GM23338 (cell line): ENCODE results near the gene SFT2D3. TPM values are rescaled to one million over a fixed set of nuclear protein-coding genes. Genes with fewer than 3 reads are reported as not detected.

ENCODE experiments used
- ATAC-seq: fragments of 200-7000 bp; cut with Tn5 transposase; 3 replicates; pipeline ENCODE4 v1.9.1; 2020
- DNase-seq: peaks from one replicate; pipeline ENCODE4 v3.0.0-alpha.2; 2015; ENCODE audit warnings: low spot score
- H2AFZ ChIP-seq: fragments of 200-600 bp; sonication (generic); 2 replicates; pipeline ENCODE4 v1.8.0; 2016; ENCODE audit warnings: antibody characterized with exemption, mild to moderate bottlenecking, moderate library complexity
- H3F3A ChIP-seq: fragments of 200-600 bp; sonication (generic); replicated peaks from 2 replicates; pipeline ENCODE4 v1.8.0; 2017; ENCODE audit warnings: antibody characterized with exemption, mixed run types, low read depth
- H3K27ac ChIP-seq: fragments of 200-600 bp; sonication (generic); 2 replicates; pipeline ENCODE4 v1.6.1; 2016; ENCODE audit warnings: low read depth
- H3K27me3 ChIP-seq: fragments of 200-600 bp; sonication (generic); 2 replicates; pipeline ENCODE4 v1.8.0; 2016; ENCODE audit warnings: mild to moderate bottlenecking, mixed run types, moderate library complexity; ENCODE audit not compliant: insufficient read depth
- H3K36me3 ChIP-seq: fragments of 200-600 bp; sonication (generic); 2 replicates; pipeline ENCODE4 v1.8.0; 2016; ENCODE audit warnings: mild to moderate bottlenecking; ENCODE audit not compliant: insufficient read depth
- H3K4me1 ChIP-seq: fragments of 200-600 bp; sonication (generic); 2 replicates; pipeline ENCODE4 v1.8.0; 2016; ENCODE audit warnings: mild to moderate bottlenecking, moderate library complexity; ENCODE audit not compliant: insufficient read depth
- H3K4me2 ChIP-seq: fragments of 200-600 bp; sonication (generic); 2 replicates; pipeline ENCODE4 v1.7.1; 2017; ENCODE audit warnings: mixed run types
- H3K4me3 ChIP-seq: fragments of 200-600 bp; sonication (generic); 2 replicates; pipeline ENCODE4 v1.6.1; 2016; ENCODE audit warnings: mixed run types
- H3K79me2 ChIP-seq: fragments of 200-600 bp; sonication (generic); replicated peaks from 2 replicates; pipeline ENCODE4 v1.8.0; 2017; ENCODE audit warnings: mild to moderate bottlenecking; ENCODE audit not compliant: insufficient read depth
- H3K9me2 ChIP-seq: fragments of 200-600 bp; sonication (generic); 2 replicates; pipeline ENCODE4 v1.8.0; 2017; ENCODE audit not compliant: insufficient read depth
- H4K20me1 ChIP-seq: fragments of 200-600 bp; sonication (generic); replicated peaks from 2 replicates; pipeline ENCODE4 v1.8.0; 2017; ENCODE audit warnings: mild to moderate bottlenecking; ENCODE audit not compliant: insufficient read depth
- H3K27ac Mint-ChIP-seq: 2 replicates; pipeline ENCODE4 v1.8.0; 2020; ENCODE audit warnings: inconsistent platforms, mild to moderate bottlenecking, moderate library complexity, mixed read lengths
- H3K27me3 Mint-ChIP-seq: 3 replicates; pipeline ENCODE4 v1.8.0; 2022; ENCODE audit warnings: low read depth, mild to moderate bottlenecking, moderate library complexity, mixed read lengths, inconsistent platforms; ENCODE audit not compliant: insufficient read depth, poor library complexity
- H3K36me3 Mint-ChIP-seq: 3 replicates; pipeline ENCODE4 v1.8.0; 2021; ENCODE audit warnings: low read depth, mild to moderate bottlenecking, inconsistent platforms, moderate library complexity, mixed read lengths
- H3K4me1 Mint-ChIP-seq: 3 replicates; pipeline ENCODE4 v1.8.0; 2020; ENCODE audit warnings: mild to moderate bottlenecking, inconsistent platforms, mixed read lengths
- H3K4me3 Mint-ChIP-seq: 3 replicates; pipeline ENCODE4 v1.8.0; 2021; ENCODE audit warnings: moderate library complexity, mild to moderate bottlenecking, inconsistent platforms, mixed read lengths
- H3K9me3 Mint-ChIP-seq: 3 replicates; pipeline ENCODE4 v1.8.0; 2020; ENCODE audit warnings: moderate library complexity, mild to moderate bottlenecking, inconsistent platforms, mixed read lengths
- CREB1 ChIP-seq: fragments of 250-450 bp; sonication (Bioruptor Pico); IDR thresholded peaks from 2 replicates; pipeline ENCODE4 v1.5.0; 2020; ENCODE audit warnings: low read depth, mild to moderate bottlenecking, moderate library complexity
- EZH2 ChIP-seq: fragments of 200-600 bp; sonication (generic); IDR thresholded peaks from one replicate; pipeline ENCODE4 v1.8.0; 2017; ENCODE audit warnings: antibody characterized with exemption, mild to moderate bottlenecking, low read depth; ENCODE audit not compliant: unreplicated experiment
- EZH2phosphoT487 ChIP-seq: fragments of 200-600 bp; sonication (generic); IDR thresholded peaks from one replicate; pipeline ENCODE4 v1.8.1; 2018; ENCODE audit warnings: antibody characterized with exemption; ENCODE audit not compliant: unreplicated experiment
- JUNB ChIP-seq: IDR thresholded peaks from one replicate; pipeline ENCODE4 v1.6.1; 2016; ENCODE audit warnings: antibody characterized with exemption; ENCODE audit not compliant: unreplicated experiment
- NANOG ChIP-seq: IDR thresholded peaks from 2 replicates; pipeline ENCODE4 v1.6.1; 2016; ENCODE audit warnings: antibody characterized with exemption, borderline replicate concordance
- POLR2AphosphoS5 ChIP-seq: IDR thresholded peaks from 2 replicates; pipeline ENCODE4 v1.6.1; 2016; ENCODE audit warnings: antibody characterized with exemption, low read depth
- STAT1 ChIP-seq: IDR thresholded peaks from one replicate; pipeline ENCODE4 v1.6.1; 2016; ENCODE audit warnings: antibody characterized with exemption; ENCODE audit not compliant: unreplicated experiment
- ZNF114 ChIP-seq: fragments of 250-450 bp; sonication (Bioruptor Pico); IDR thresholded peaks from 2 replicates; pipeline ENCODE4 v1.5.0; 2020; ENCODE audit warnings: mild to moderate bottlenecking, moderate library complexity
- ZNF331 ChIP-seq: fragments of 250-450 bp; sonication (Bioruptor Pico); IDR thresholded peaks from 2 replicates; pipeline ENCODE4 v1.5.0; 2020; ENCODE audit warnings: low read depth, mild to moderate bottlenecking, moderate library complexity
- ZNF462 ChIP-seq: fragments of 250-450 bp; sonication (Bioruptor Pico); IDR thresholded peaks from 2 replicates; pipeline ENCODE4 v1.5.0; 2020; ENCODE audit warnings: mild to moderate bottlenecking, moderate library complexity
- polyA plus RNA-seq: library from polyadenylated mRNA; unstranded; fragments of >200 nt; fragmentation: Nextera tagmentation; extraction: Ambion mirVana; gene quantifications from 2 replicates; pipeline ENCODE4 v1.2.1, GENCODE V29; 2016
- total RNA-seq: library from RNA; depleted of rRNA; stranded (reverse); fragments of >200 nt; shearing (Covaris generic); gene quantifications from 2 replicates; pipeline ENCODE4 v1.2.3, GENCODE V29; 2014
- TF ChIP-seq, protein P1 (sequence below): IDR thresholded peaks from one replicate; pipeline ENCODE4 v1.6.1; 2018; ENCODE audit warnings: antibody characterized with exemption; ENCODE audit not compliant: unreplicated experiment
- TF ChIP-seq, protein P2 (sequence below): IDR thresholded peaks from 2 replicates; pipeline ENCODE4 v1.6.1; 2016; ENCODE audit warnings: antibody characterized with exemption

SFT2D3 gene
- total and polyA plus RNA-seq, 2 experiments from 2014 or later = 13.7 TPM; not detected in 1

DNA sequence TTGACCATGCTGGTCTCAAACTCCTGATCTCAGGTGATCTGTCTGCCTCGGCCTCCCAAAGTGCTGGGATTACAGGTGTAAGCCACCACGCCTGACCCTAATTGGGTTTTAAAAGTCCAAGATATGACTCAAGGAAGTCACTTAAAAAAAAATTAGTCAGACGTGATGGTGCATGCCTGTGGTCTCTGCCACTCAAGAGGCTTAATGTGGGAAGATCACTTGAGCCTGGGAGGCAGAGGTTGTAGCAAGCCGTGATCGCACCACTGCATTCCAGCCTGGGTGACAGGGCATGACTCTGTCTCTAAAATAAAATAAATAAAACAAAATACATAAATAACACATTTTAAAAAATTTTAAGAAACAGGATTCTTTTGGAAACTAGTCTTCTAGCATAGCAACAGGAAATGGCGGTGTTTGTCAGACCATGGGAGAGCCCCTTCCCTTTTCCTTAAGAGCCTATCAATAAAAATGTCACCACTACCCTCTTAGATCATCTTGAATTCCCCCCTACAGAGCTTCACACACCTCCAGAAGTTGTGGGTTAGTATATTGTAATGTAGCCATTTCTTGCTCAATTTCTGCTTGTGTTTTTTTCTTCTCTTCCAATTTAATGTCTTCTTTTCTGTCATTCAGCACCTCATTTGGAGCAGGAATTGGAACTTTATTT, 20.1 kb downstream of the SFT2D3 start (continued):
- TF ChIP-seq, protein P1, sequence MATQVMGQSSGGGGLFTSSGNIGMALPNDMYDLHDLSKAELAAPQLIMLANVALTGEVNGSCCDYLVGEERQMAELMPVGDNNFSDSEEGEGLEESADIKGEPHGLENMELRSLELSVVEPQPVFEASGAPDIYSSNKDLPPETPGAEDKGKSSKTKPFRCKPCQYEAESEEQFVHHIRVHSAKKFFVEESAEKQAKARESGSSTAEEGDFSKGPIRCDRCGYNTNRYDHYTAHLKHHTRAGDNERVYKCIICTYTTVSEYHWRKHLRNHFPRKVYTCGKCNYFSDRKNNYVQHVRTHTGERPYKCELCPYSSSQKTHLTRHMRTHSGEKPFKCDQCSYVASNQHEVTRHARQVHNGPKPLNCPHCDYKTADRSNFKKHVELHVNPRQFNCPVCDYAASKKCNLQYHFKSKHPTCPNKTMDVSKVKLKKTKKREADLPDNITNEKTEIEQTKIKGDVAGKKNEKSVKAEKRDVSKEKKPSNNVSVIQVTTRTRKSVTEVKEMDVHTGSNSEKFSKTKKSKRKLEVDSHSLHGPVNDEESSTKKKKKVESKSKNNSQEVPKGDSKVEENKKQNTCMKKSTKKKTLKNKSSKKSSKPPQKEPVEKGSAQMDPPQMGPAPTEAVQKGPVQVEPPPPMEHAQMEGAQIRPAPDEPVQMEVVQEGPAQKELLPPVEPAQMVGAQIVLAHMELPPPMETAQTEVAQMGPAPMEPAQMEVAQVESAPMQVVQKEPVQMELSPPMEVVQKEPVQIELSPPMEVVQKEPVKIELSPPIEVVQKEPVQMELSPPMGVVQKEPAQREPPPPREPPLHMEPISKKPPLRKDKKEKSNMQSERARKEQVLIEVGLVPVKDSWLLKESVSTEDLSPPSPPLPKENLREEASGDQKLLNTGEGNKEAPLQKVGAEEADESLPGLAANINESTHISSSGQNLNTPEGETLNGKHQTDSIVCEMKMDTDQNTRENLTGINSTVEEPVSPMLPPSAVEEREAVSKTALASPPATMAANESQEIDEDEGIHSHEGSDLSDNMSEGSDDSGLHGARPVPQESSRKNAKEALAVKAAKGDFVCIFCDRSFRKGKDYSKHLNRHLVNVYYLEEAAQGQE = no peak
- TF ChIP-seq ZNF331 (CRISPR knock-in tag) (no peak), CREB1 (CRISPR knock-in tag) (no peak), POLR2AphosphoS5 (no peak), STAT1 (no peak), NANOG (no peak), EZH2phosphoT487 (no peak), EZH2 (no peak), ZNF114 (no peak), JUNB (no peak)
- TF ChIP-seq, protein P2, sequence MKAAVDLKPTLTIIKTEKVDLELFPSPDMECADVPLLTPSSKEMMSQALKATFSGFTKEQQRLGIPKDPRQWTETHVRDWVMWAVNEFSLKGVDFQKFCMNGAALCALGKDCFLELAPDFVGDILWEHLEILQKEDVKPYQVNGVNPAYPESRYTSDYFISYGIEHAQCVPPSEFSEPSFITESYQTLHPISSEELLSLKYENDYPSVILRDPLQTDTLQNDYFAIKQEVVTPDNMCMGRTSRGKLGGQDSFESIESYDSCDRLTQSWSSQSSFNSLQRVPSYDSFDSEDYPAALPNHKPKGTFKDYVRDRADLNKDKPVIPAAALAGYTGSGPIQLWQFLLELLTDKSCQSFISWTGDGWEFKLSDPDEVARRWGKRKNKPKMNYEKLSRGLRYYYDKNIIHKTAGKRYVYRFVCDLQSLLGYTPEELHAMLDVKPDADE = no peak

DNA sequence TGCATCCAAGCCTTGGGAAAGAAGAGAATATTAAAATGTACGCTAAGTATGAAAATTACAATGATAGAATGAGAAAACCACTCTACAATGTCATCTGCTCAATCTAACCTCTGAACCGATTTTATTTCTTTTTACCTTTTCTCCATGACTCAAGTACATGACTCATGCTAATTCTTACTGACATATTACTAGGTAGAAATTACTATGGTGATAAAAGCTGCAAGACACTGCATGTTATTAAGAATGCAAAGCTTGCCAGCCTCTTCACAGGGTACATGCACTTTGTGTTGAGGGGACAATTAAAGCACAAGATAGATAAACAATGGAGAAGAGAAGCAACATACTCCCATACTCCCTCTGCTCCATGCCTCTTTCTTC, 20.7 kb downstream of the SFT2D3 start:
- no peaks in the 10 kb centered on the region for H3K9me2 ChIP-seq
- H3F3A ChIP-seq = no peaks in the 10 kb centered on the region
- no peak overlapping the region for H3K4me3 ChIP-seq
- peaks cover 58% of the 10 kb centered on the region for H3K36me3 ChIP-seq
- peaks cover 51% of the 10 kb centered on the region for H3K36me3 Mint-ChIP-seq
- DNase-seq (no peak), ATAC-seq (no peak)
- 0 out of 2 replicates have a peak, but pooled peaks cover 3% of the 10 kb centered on the region for H3K4me1 ChIP-seq
- H3K4me2 ChIP-seq = no peak overlapping the region
- H3K79me2 ChIP-seq = 0 out of 2 replicates have a peak, but pooled peaks cover under 1% of the 10 kb centered on the region
- H4K20me1 ChIP-seq = peaks cover 4% of the 10 kb centered on the region; the same call in 1 of the 2 replicates
- no peaks in the 10 kb centered on the region for H3K27me3 ChIP-seq
- no peak overlapping the region for H3K4me3 Mint-ChIP-seq
- no peak overlapping the region for H3K27ac Mint-ChIP-seq
- H3K27ac ChIP-seq = no peak overlapping the region
- H3K9me3 Mint-ChIP-seq = no peaks in the 10 kb centered on the region
- no peaks in the 10 kb centered on the region for H3K4me1 Mint-ChIP-seq
- peaks cover 3% of the 10 kb centered on the region for H3K27me3 Mint-ChIP-seq
- H2AFZ ChIP-seq = no peak overlapping the region
- TF ChIP-seq EZH2 = no peak
- TF ChIP-seq ZNF114 = no peak
- TF ChIP-seq ZNF331 (CRISPR knock-in tag) = no peak
- TF ChIP-seq ZNF462 = no peak
- TF ChIP-seq NANOG = no peak
